HepG2 (cell line): ENCODE measurements around the gene OR6S1. TPM values are rescaled to one million over a fixed set of nuclear protein-coding genes. Genes with fewer than 3 reads are reported as not detected.

Source experiments
- BORCS8-MEF2B ChIP-seq: sonication (generic); formaldehyde crosslinking; IDR thresholded peaks from 2 replicates; pipeline ENCODE4 v1.8.0; 2022; ENCODE audit warnings: mild to moderate bottlenecking, missing genetic modification reagents
- CREB1 ChIP-seq, 2 experiments: fragments of 450-650 bp in 1 of 2; IDR thresholded peaks; 2 replicates each; pipeline ENCODE4 v1.6.1; 2016 to 2017; ENCODE audit warnings: control low read depth in 1 of 2, mild to moderate bottlenecking in 1 of 2, missing compliant biosample characterization in 1 of 2, missing genetic modification characterization in 1 of 2
- EP300 ChIP-seq, 3 experiments: sonication (generic) in 1 of 3; formaldehyde crosslinking in 1 of 3; IDR thresholded peaks; 2 replicates each; pipeline versions ENCODE4 v1.5.1 to v1.6.1; 2011 to 2020; ENCODE audit warnings: low read depth in 2 of 3, low read length in 2 of 3, borderline replicate concordance in 1 of 3, improper control_type of control experiment in 1 of 3, mild to moderate bottlenecking in 1 of 3, missing genetic modification reagents in 1 of 3, moderate library complexity in 1 of 3
- HMGXB3 ChIP-seq: sonication (generic); formaldehyde crosslinking; IDR thresholded peaks from 2 replicates; pipeline ENCODE4 v1.4.0; 2020; ENCODE audit warnings: missing genetic modification reagents, borderline replicate concordance
- LBX2 ChIP-seq: sonication (generic); formaldehyde crosslinking; IDR thresholded peaks from 2 replicates; pipeline ENCODE4 v1.5.0; 2020; ENCODE audit warnings: missing genetic modification reagents, mild to moderate bottlenecking, borderline replicate concordance
- MXD4 ChIP-seq: IDR thresholded peaks from 2 replicates; pipeline ENCODE4 v1.6.1; 2016; ENCODE audit warnings: mild to moderate bottlenecking, missing biosample characterization, missing genetic modification reagents
- MYC ChIP-seq: sonication (generic); formaldehyde crosslinking; IDR thresholded peaks from 2 replicates; pipeline ENCODE4 v1.9.0; 2021; ENCODE audit warnings: missing genetic modification reagents, borderline replicate concordance
- PBX2 ChIP-seq: IDR thresholded peaks from 2 replicates; pipeline ENCODE4 v1.6.1; 2016; ENCODE audit warnings: control low read depth
- PCBP1 ChIP-seq: fragments of 200-400 bp; formaldehyde crosslinking; IDR thresholded peaks from 2 replicates; pipeline ENCODE4 v1.6.1; 2017; ENCODE audit warnings: mild to moderate bottlenecking, low read depth, low read length, borderline replicate concordance
- RORA ChIP-seq: sonication (generic); formaldehyde crosslinking; IDR thresholded peaks from 2 replicates; pipeline ENCODE4 v1.5.0; 2020; ENCODE audit warnings: mild to moderate bottlenecking, missing genetic modification reagents, moderate library complexity
- TFE3 ChIP-seq: IDR thresholded peaks from 2 replicates; pipeline ENCODE4 v1.6.1; 2016
- ZBTB21 ChIP-seq: sonication (generic); formaldehyde crosslinking; IDR thresholded peaks from 2 replicates; pipeline ENCODE4 v1.4.0; 2020; ENCODE audit warnings: missing genetic modification reagents
- ZBTB3 ChIP-seq: sonication (generic); formaldehyde crosslinking; IDR thresholded peaks from 2 replicates; pipeline ENCODE4 v1.4.0; 2020; ENCODE audit warnings: low read depth, mild to moderate bottlenecking, moderate library complexity, missing genetic modification reagents, borderline replicate concordance
- ZBTB37 ChIP-seq: sonication (generic); formaldehyde crosslinking; IDR thresholded peaks from 2 replicates; pipeline ENCODE4 v1.4.0; 2020; ENCODE audit warnings: mild to moderate bottlenecking, missing genetic modification reagents
- ZNF550 ChIP-seq: sonication (generic); formaldehyde crosslinking; IDR thresholded peaks from 2 replicates; pipeline ENCODE4 v1.4.0; 2020; ENCODE audit warnings: mild to moderate bottlenecking, missing genetic modification reagents, borderline replicate concordance
- ZNF713 ChIP-seq: sonication (generic); formaldehyde crosslinking; IDR thresholded peaks from 2 replicates; pipeline ENCODE4 v1.4.0; 2020; ENCODE audit warnings: mild to moderate bottlenecking, missing genetic modification reagents
- ZNF772 ChIP-seq: sonication (generic); formaldehyde crosslinking; IDR thresholded peaks from 2 replicates; pipeline ENCODE4 v1.5.0; 2020; ENCODE audit warnings: mild to moderate bottlenecking, missing genetic modification reagents
- ZNF776 ChIP-seq: sonication (generic); formaldehyde crosslinking; IDR thresholded peaks from 2 replicates; pipeline ENCODE4 v1.4.0; 2020; ENCODE audit warnings: mild to moderate bottlenecking, missing genetic modification reagents
- ZSCAN30 ChIP-seq: sonication (generic); formaldehyde crosslinking; IDR thresholded peaks from 2 replicates; pipeline ENCODE4 v1.5.0; 2020; ENCODE audit warnings: mild to moderate bottlenecking, missing genetic modification reagents
- polyA plus RNA-seq, 8 experiments: library from polyadenylated mRNA; depleted of rRNA in 3 of 8; stranded (reverse) in 7 of 8; unstranded in 1 of 8; fragments of >200 nt; fragmentation: Illumina TruSeq in 4 of 8; extraction: Trizol in 4 of 8; gene quantifications; 2 replicates each; pipeline versions ENCODE4 v1.2.1 to v1.2.3, GENCODE V29; 2011 to 2016; ENCODE audit warnings: low read depth in 4 of 8, missing spikeins in 1 of 8, mixed read lengths in 1 of 8; ENCODE audit not compliant: insufficient read depth in 1 of 8
- total RNA-seq, 5 experiments: library from RNA; depleted of rRNA; stranded (reverse); fragments of >200 nt; fragmentation: Illumina TruSeq; extraction: Trizol; gene quantifications; 2 replicates each; pipeline ENCODE4 v1.2.3, GENCODE V29; 2016; ENCODE audit warnings: low read depth in 1 of 5

The OR6S1 gene
- total and polyA plus RNA-seq, 2 of the 13 experiments (the other 11 are each of a cell fraction or from before 2014, with no cell fraction given) = 0.09 TPM; not detected in 1

- TF ChIP-seq HMGXB3 (CRISPR knock-in tag) (no peak; the same call in 1 of the 2 replicates), PCBP1 (no peak), RORA (CRISPR knock-in tag) (no peak), BORCS8-MEF2B (no peak; the same call in 1 of the 2 replicates), ZSCAN30 (no peak), ZNF772 (CRISPR knock-in tag) (0 out of 2 replicates have a peak, but pooled peaks have one; percentile 3), CREB1 (IDR thresholded peaks at IDR 0.05) (no peak), CREB1 (CRISPR knock-in tag; IDR thresholded peaks at IDR 0.05) (no peak), ZBTB21 (CRISPR knock-in tag) (no peak), MYC (CRISPR knock-in tag) (no peak), ZBTB37 (CRISPR knock-in tag) (peak; percentile 60; the same call in 1 of the 2 replicates), ZNF713 (CRISPR knock-in tag) (no peak), MXD4 (CRISPR knock-in tag) (no peak), ZBTB3 (CRISPR knock-in tag) (no peak), EP300 (IDR thresholded peaks at IDR 0.05; ENCODE audit: low read depth in 2 of 2, low read length in 2 of 2) (0 out of 4 replicates have a peak, but pooled peaks of 1 of the 2 experiments have one; percentile 4), EP300 (CRISPR knock-in tag; IDR thresholded peaks at IDR 0.05; ENCODE audit: borderline replicate concordance) (no peak), TFE3 (no peak), LBX2 (CRISPR knock-in tag) (no peak), PBX2 (CRISPR knock-in tag) (no peak), ZNF550 (CRISPR knock-in tag) (no peak), ZNF776 (CRISPR knock-in tag) (no peak; the same call in 1 of the 2 replicates)
Measured at GRCh38 chr14:20684662-20685456, 43.4 kb upstream of the OR6S1 start (continued).
